HepG2 (cell line): ENCODE data around the gene RBP3. TPM values are rescaled to one million over a fixed set of nuclear protein-coding genes. Genes with fewer than 3 reads are reported as not detected.

Experiments used
- ATAC-seq: fragments of 200-7000 bp; cut with Tn5 transposase; 3 replicates; pipeline ENCODE4 v1.9.1; 2020; ENCODE audit warnings: mild to moderate bottlenecking, moderate library complexity
- Bru-seq: library from RNA; stranded (reverse); fragments of 400-500 nt; gene quantifications from one replicate; lab custom pipeline; 2021; lab: Mats Ljungman, UMichigan
- BruChase-seq, 2 experiments: library from RNA; stranded (reverse); fragments of 400-500 nt; gene quantifications; one replicate each; lab custom pipeline; 2021; lab: Mats Ljungman, UMichigan
- BruUV-seq: library from RNA; stranded (reverse); fragments of 400-500 nt; replicated peaks from 2 replicates; lab custom pipeline; 2021; lab: Mats Ljungman, UMichigan
- CTCF ChIA-PET: fragments of 300-600 bp; formaldehyde crosslinking; extraction: SDS; loops from one replicate; lab custom pipeline; 2021; ENCODE audit warnings: low total read pairs, inconsistent platforms, low intra/inter-chr PET ratio; lab: Yijun Ruan, JAX
- POLR2A ChIA-PET: fragments of 350-600 bp; sonication (Branson Sonifier 250); formaldehyde crosslinking; loops from one replicate; lab custom pipeline; 2020; ENCODE audit warnings: antibody characterized with exemption, inconsistent platforms; lab: Yijun Ruan, JAX
- DNase-seq: peaks from one replicate; pipeline ENCODE4 v3.0.0-alpha.2; 2015; ENCODE audit warnings: low spot score
- FAIRE-seq: peaks from 3 replicates; lab custom pipeline; 2011; peaks lifted over from hg19 to GRCh38; lab: Jason Lieb, UNC
- H2AFZ ChIP-seq: one replicate; pipeline ENCODE4 v1.6.1; 2011; ENCODE audit warnings: low read length, inconsistent platforms
- H3K27ac ChIP-seq: fragments of 300-600 bp; 3 replicates; pipeline ENCODE4 v1.8.0; 2011; ENCODE audit warnings: mixed run types, mild to moderate bottlenecking, mixed read lengths, low read length, inconsistent platforms; ENCODE audit not compliant: insufficient read depth; ENCODE audit errors: extremely low read length
- H3K27me3 ChIP-seq, 2 experiments: fragments of 200-600 bp in 1 of 2; 2 replicates in 1 of 2; 3 replicates in 1 of 2; pipeline versions ENCODE4 v1.6.0 to v1.8.0; 2011; ENCODE audit warnings: low read length in 2 of 2, mild to moderate bottlenecking in 2 of 2, moderate library complexity in 2 of 2, inconsistent platforms in 1 of 2; ENCODE audit not compliant: insufficient read depth in 2 of 2, control insufficient read depth in 1 of 2
- H3K36me3 ChIP-seq, 2 experiments: fragments of 200-600 bp in 1 of 2; replicated peaks in 1 of 2; 2 replicates in 1 of 2; 3 replicates in 1 of 2; pipeline versions ENCODE4 v1.5.1 to v1.8.0; 2011; ENCODE audit warnings: low read length in 2 of 2, inconsistent platforms in 1 of 2; ENCODE audit not compliant: insufficient read depth in 2 of 2, control insufficient read depth in 1 of 2
- H3K4me1 ChIP-seq: 2 replicates; pipeline ENCODE4 v1.5.1; 2012; ENCODE audit warnings: low read length, inconsistent platforms; ENCODE audit not compliant: insufficient read depth
- H3K4me2 ChIP-seq: 2 replicates; pipeline ENCODE4 v1.6.0; 2011; ENCODE audit warnings: low read depth, low read length, inconsistent platforms
- H3K4me3 ChIP-seq, 3 experiments: fragments of 200-600 bp in 1 of 3; sonication (generic), shearing (Covaris generic) in 1 of 3; replicated peaks in 1 of 3; 2 replicates each; pipeline ENCODE4 v1.5.1; 2011 to 2016; ENCODE audit warnings: low read length in 3 of 3, inconsistent platforms in 2 of 3, low read depth in 2 of 3, mild to moderate bottlenecking in 2 of 3, control low read depth in 1 of 3, mixed read lengths in 1 of 3; ENCODE audit not compliant: insufficient read depth in 1 of 3
- H3K79me2 ChIP-seq: one replicate; pipeline ENCODE4 v1.6.1; 2011; ENCODE audit warnings: low read length, inconsistent platforms; ENCODE audit not compliant: insufficient read depth
- H3K9ac ChIP-seq: 2 replicates; pipeline ENCODE4 v1.6.0; 2011; ENCODE audit warnings: mild to moderate bottlenecking, low read depth, low read length, inconsistent platforms; ENCODE audit not compliant: insufficient read depth
- H3K9me3 ChIP-seq: 2 replicates; pipeline ENCODE4 v1.5.1; 2012; ENCODE audit warnings: mild to moderate bottlenecking, low read length
- H4K20me1 ChIP-seq: 2 replicates; pipeline ENCODE4 v1.6.0; 2011; ENCODE audit warnings: inconsistent platforms, mild to moderate bottlenecking, low read length, moderate library complexity; ENCODE audit not compliant: insufficient read depth
- CHCHD3 ChIP-seq: sonication (generic); formaldehyde crosslinking; IDR thresholded peaks from 2 replicates; pipeline ENCODE4 v1.8.0; 2022; ENCODE audit warnings: mild to moderate bottlenecking, missing genetic modification reagents, moderate library complexity
- EP300 ChIP-seq, 3 experiments: sonication (generic) in 1 of 3; formaldehyde crosslinking in 1 of 3; IDR thresholded peaks; 2 replicates each; pipeline versions ENCODE4 v1.5.1 to v1.6.1; 2011 to 2020; ENCODE audit warnings: low read depth in 2 of 3, low read length in 2 of 3, borderline replicate concordance in 1 of 3, improper control_type of control experiment in 1 of 3, mild to moderate bottlenecking in 1 of 3, missing genetic modification reagents in 1 of 3, moderate library complexity in 1 of 3
- PLRG1 ChIP-seq: fragments of 450-650 bp; conservative IDR thresholded peaks from 2 replicates; pipeline ENCODE4 v1.6.1; 2016
- WGBS: methylation state at CpG from one replicate; pipeline ENCODE4 v1.1.6; 2017; ENCODE audit warnings: low lambda C conversion rate; 5-methylcytosine and 5-hydroxymethylcytosine counted together
- in situ Hi-C: cut with HindIII; loops from 2 replicates; pipeline ENCODE4 v1.10.0; 2017; ENCODE audit warnings: low pct_unique_long_range_greater_than_20kb; ENCODE audit not compliant: extremely low pct_ligation_motif_present
- intact Hi-C: fragments of 100-400 bp; cut with micrococcal nuclease; formaldehyde crosslinking; loops from one replicate; pipeline ENCODE4 v1.10.0; 2022; ENCODE audit not compliant: unreplicated experiment
- long read RNA-seq, 2 experiments: library from RNA in 1 of 2; library from polyadenylated mRNA in 1 of 2; stranded (forward) in 1 of 2; unstranded in 1 of 2; transcript quantifications; one replicate each; pipeline ENCODE4 v2.0.0, GENCODE V29; 2019 to 2022
- polyA minus RNA-seq, 3 experiments: library from RNA; depleted of rRNA, polyadenylated mRNA; stranded (reverse); fragments of >200 nt; gene quantifications; 2 replicates each; pipeline ENCODE4 v1.2.3, GENCODE V29; 2011; ENCODE audit warnings: low replicate concordance in 1 of 3
- polyA plus RNA-seq, 8 experiments: library from polyadenylated mRNA; depleted of rRNA in 3 of 8; stranded (reverse) in 7 of 8; unstranded in 1 of 8; fragments of >200 nt; fragmentation: Illumina TruSeq in 4 of 8; extraction: Trizol in 4 of 8; gene quantifications; 2 replicates each; pipeline versions ENCODE4 v1.2.1 to v1.2.3, GENCODE V29; 2011 to 2016; ENCODE audit warnings: low read depth in 4 of 8, missing spikeins in 1 of 8, mixed read lengths in 1 of 8; ENCODE audit not compliant: insufficient read depth in 1 of 8
- total RNA-seq, 5 experiments: library from RNA; depleted of rRNA; stranded (reverse); fragments of >200 nt; fragmentation: Illumina TruSeq; extraction: Trizol; gene quantifications; 2 replicates each; pipeline ENCODE4 v1.2.3, GENCODE V29; 2016; ENCODE audit warnings: low read depth in 1 of 5
- TF ChIP-seq, protein P1 (sequence below): sonication (generic); formaldehyde crosslinking; IDR thresholded peaks from 2 replicates; pipeline ENCODE4 v1.4.0; 2020; ENCODE audit warnings: low read depth, mild to moderate bottlenecking, missing genetic modification reagents
- TF ChIP-seq, protein P2 (sequence below): sonication (generic); formaldehyde crosslinking; conservative IDR thresholded peaks from 2 replicates; pipeline ENCODE4 v1.4.0; 2020; ENCODE audit warnings: missing genetic modification reagents

Gene RBP3
- total RNA-seq (2016; rRNA removed; fragmentation: Illumina TruSeq; extraction: Trizol) = not detected in 2 replicates
- not detected in 2 replicates for total RNA-seq (2016; cell fraction: cytosol; rRNA removed; fragmentation: Illumina TruSeq; extraction: Trizol; ENCODE audit: low read depth)
- total RNA-seq (2016; cell fraction: insoluble cytoplasmic fraction; rRNA removed; fragmentation: Illumina TruSeq; extraction: Trizol) = not detected in 2 replicates
- not detected in 2 replicates for total RNA-seq (2016; cell fraction: membrane; rRNA removed; fragmentation: Illumina TruSeq; extraction: Trizol)
- not detected in 2 replicates for total RNA-seq (2016; cell fraction: nucleus; rRNA removed; fragmentation: Illumina TruSeq; extraction: Trizol)
- not detected in 2 replicates for polyA plus RNA-seq (2011; rRNA removed)
- polyA plus RNA-seq (2011; cell fraction: cytosol; rRNA removed) = not detected in 2 replicates
- polyA plus RNA-seq (2011; cell fraction: nucleus; rRNA removed) = not detected in 2 replicates
- polyA plus RNA-seq (2012) = not detected in 2 replicates
- not detected in 2 replicates for polyA plus RNA-seq (2016; cell fraction: cytosol; fragmentation: Illumina TruSeq; extraction: Trizol; ENCODE audit: low read depth)
- polyA plus RNA-seq (2016; cell fraction: insoluble cytoplasmic fraction; fragmentation: Illumina TruSeq; extraction: Trizol; ENCODE audit: low read depth) = not detected in 2 replicates
- polyA plus RNA-seq (2016; cell fraction: membrane; fragmentation: Illumina TruSeq; extraction: Trizol; ENCODE audit: low read depth) = not detected in 2 replicates
- not detected in 2 replicates for polyA plus RNA-seq (2016; cell fraction: nucleus; fragmentation: Illumina TruSeq; extraction: Trizol; ENCODE audit: insufficient read depth, low read depth)
- polyA minus RNA-seq (2011; rRNA and poly(A)+ RNA removed; ENCODE audit: low replicate concordance) = 0.07 TPM in 1 of 2 replicates, not detected in the other
- not detected in 2 replicates for polyA minus RNA-seq (2011; cell fraction: cytosol; rRNA and poly(A)+ RNA removed)
- not detected in 2 replicates for polyA minus RNA-seq (2011; cell fraction: nucleus; rRNA and poly(A)+ RNA removed)
- not detected for Bru-seq, nascent RNA
- not detected for BruChase-seq, experiment 1, labeled RNA remaining after a 6-hour chase
- not detected for BruChase-seq, experiment 2, labeled RNA remaining after a 2-hour chase
- long read RNA-seq, experiment 1 = 0 reads
- long read RNA-seq, experiment 2 = 0 reads

GRCh38 chr10:47348138-47348651 is at the start of gene RBP3:
TSS of gene RBP3 (plus strand) at chr10:47348363. CDS start at chr10:47348485, 122 bp downstream.
- WGBS = 0% methylated on average over 2 of the region's 5 CpGs
- ChIA-PET CTCF (no interaction called here), POLR2A (no interaction called here)
- in situ Hi-C loops (no loop called here), intact Hi-C loops (no loop called here)
- no peak within 1 kb of the TSS for H3K27ac ChIP-seq
- no peaks in the 10 kb centered on the region for H3K36me3 ChIP-seq
- no peaks in the 10 kb centered on the region for H3K79me2 ChIP-seq
- H3K4me3 ChIP-seq = no peak within 1 kb of the TSS
- no TSS peak for BruUV-seq
- H4K20me1 ChIP-seq = no peaks in the 10 kb centered on the region
- FAIRE-seq = no peak
- H3K9ac ChIP-seq = no peak within 1 kb of the TSS
- H3K4me1 ChIP-seq = no peaks in the 10 kb centered on the region
- TF ChIP-seq, protein P1, sequence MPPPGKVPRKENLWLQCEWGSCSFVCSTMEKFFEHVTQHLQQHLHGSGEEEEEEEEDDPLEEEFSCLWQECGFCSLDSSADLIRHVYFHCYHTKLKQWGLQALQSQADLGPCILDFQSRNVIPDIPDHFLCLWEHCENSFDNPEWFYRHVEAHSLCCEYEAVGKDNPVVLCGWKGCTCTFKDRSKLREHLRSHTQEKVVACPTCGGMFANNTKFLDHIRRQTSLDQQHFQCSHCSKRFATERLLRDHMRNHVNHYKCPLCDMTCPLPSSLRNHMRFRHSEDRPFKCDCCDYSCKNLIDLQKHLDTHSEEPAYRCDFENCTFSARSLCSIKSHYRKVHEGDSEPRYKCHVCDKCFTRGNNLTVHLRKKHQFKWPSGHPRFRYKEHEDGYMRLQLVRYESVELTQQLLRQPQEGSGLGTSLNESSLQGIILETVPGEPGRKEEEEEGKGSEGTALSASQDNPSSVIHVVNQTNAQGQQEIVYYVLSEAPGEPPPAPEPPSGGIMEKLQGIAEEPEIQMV (CRISPR knock-in tag) = no peak
- TF ChIP-seq EP300 (IDR thresholded peaks at IDR 0.05; ENCODE audit: low read depth in 2 of 2, low read length in 2 of 2) = no peak
- TF ChIP-seq EP300 (CRISPR knock-in tag; IDR thresholded peaks at IDR 0.05; ENCODE audit: borderline replicate concordance) = no peak
- TF ChIP-seq, protein P2, sequence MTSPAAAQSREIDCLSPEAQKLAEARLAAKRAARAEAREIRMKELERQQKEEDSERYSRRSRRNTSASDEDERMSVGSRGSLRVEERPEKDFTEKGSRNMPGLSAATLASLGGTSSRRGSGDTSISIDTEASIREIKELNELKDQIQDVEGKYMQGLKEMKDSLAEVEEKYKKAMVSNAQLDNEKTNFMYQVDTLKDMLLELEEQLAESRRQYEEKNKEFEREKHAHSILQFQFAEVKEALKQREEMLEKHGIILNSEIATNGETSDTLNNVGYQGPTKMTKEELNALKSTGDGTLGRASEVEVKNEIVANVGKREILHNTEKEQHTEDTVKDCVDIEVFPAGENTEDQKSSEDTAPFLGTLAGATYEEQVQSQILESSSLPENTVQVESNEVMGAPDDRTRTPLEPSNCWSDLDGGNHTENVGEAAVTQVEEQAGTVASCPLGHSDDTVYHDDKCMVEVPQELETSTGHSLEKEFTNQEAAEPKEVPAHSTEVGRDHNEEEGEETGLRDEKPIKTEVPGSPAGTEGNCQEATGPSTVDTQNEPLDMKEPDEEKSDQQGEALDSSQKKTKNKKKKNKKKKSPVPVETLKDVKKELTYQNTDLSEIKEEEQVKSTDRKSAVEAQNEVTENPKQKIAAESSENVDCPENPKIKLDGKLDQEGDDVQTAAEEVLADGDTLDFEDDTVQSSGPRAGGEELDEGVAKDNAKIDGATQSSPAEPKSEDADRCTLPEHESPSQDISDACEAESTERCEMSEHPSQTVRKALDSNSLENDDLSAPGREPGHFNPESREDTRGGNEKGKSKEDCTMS = no peak
- no peak for TF ChIP-seq PLRG1
- TF ChIP-seq CHCHD3 (CRISPR knock-in tag) = no peak
- TF ChIP-seq, all 625 proteins: peak for 0
- ATAC-seq (no peak), DNase-seq (no peak)
- Histone ChIP-seq H2AFZ (no peak within 1 kb of the TSS), H3K9me3 (no peaks in the 10 kb centered on the region), H3K27me3 (peaks cover 6 to 22% of the 10 kb centered on the region in 2 experiments; a peak in 3 of 5 replicates), H3K4me2 (no peak within 1 kb of the TSS)
